Neural cell (in vitro differentiated cells): ENCODE measurements around the gene GJB2. TPM values are rescaled to one million over a fixed set of nuclear protein-coding genes. Genes with fewer than 3 reads are reported as not detected.

Experiments
- H2AFZ ChIP-seq: fragments of 200-600, 300-800 bp; sonication (generic), shearing (Covaris generic); 2 replicates; pipeline ENCODE4 v1.6.0; 2014; ENCODE audit warnings: low read depth, mild to moderate bottlenecking, antibody characterized with exemption, low read length, moderate library complexity
- H3F3A ChIP-seq: fragments of 200-600 bp; shearing (Covaris generic); 2 replicates; pipeline ENCODE4 v1.6.1; 2016; ENCODE audit warnings: mild to moderate bottlenecking, moderate library complexity, mixed read lengths, antibody characterized with exemption, low read length; ENCODE audit not compliant: insufficient read depth, poor library complexity, severe bottlenecking
- H3K27ac ChIP-seq: fragments of 200-600, 300-800 bp; sonication (generic), shearing (Covaris generic); 2 replicates; pipeline ENCODE4 v1.5.1; 2014; ENCODE audit warnings: mild to moderate bottlenecking, low read length, moderate library complexity
- H3K27me3 ChIP-seq: fragments of 300-800, 200-600 bp; sonication (generic), shearing (Covaris generic); 2 replicates; pipeline ENCODE4 v1.6.0; 2014; ENCODE audit warnings: mild to moderate bottlenecking, low read depth, low read length, moderate library complexity; ENCODE audit not compliant: insufficient read depth
- H3K36me3 ChIP-seq: fragments of 300-800, 200-600 bp; sonication (generic), shearing (Covaris generic); 2 replicates; pipeline ENCODE4 v1.5.1; 2014; ENCODE audit warnings: mild to moderate bottlenecking, antibody characterized with exemption, low read length, moderate library complexity; ENCODE audit not compliant: insufficient read depth
- H3K4me2 ChIP-seq: fragments of 300-800, 200-600 bp; sonication (generic), shearing (Covaris generic); 2 replicates; pipeline ENCODE4 v1.6.0; 2014; ENCODE audit warnings: mild to moderate bottlenecking, low read length
- H3K4me3 ChIP-seq: fragments of 300-800, 200-600 bp; sonication (generic), shearing (Covaris generic); 2 replicates; pipeline ENCODE4 v1.5.1; 2014; ENCODE audit warnings: mild to moderate bottlenecking, low read length, moderate library complexity
- H3K79me2 ChIP-seq: fragments of 200-600 bp; shearing (Covaris generic); replicated peaks from 2 replicates; pipeline ENCODE4 v1.6.0; 2014; ENCODE audit warnings: mild to moderate bottlenecking, low read length, moderate library complexity; ENCODE audit not compliant: insufficient read depth
- H3K9ac ChIP-seq: fragments of 300-800, 200-600 bp; sonication (generic), shearing (Covaris generic); 2 replicates; pipeline ENCODE4 v1.6.1; 2016; ENCODE audit warnings: mild to moderate bottlenecking, low read length, mixed read lengths
- H3K9me2 ChIP-seq: fragments of 200-600 bp; shearing (Covaris generic); 2 replicates; pipeline ENCODE4 v1.6.1; 2016; ENCODE audit warnings: mild to moderate bottlenecking, low read length, mixed read lengths; ENCODE audit not compliant: insufficient read depth
- H3K9me3 ChIP-seq: fragments of 200-600, 300-800 bp; sonication (generic), shearing (Covaris generic); 2 replicates; pipeline ENCODE4 v1.6.1; 2016; ENCODE audit warnings: mild to moderate bottlenecking, mixed run types, low read length, moderate library complexity, mixed read lengths
- H4K20me1 ChIP-seq: fragments of 200-600 bp; shearing (Covaris generic); 2 replicates; pipeline ENCODE4 v1.6.1; 2016; ENCODE audit warnings: mild to moderate bottlenecking, mixed run types; ENCODE audit not compliant: insufficient read depth
- EP300 ChIP-seq: fragments of 450-650 bp; conservative IDR thresholded peaks from 2 replicates; pipeline ENCODE4 v1.6.1; 2014; ENCODE audit warnings: antibody characterized with exemption, mild to moderate bottlenecking, moderate library complexity; ENCODE audit not compliant: poor library complexity, severe bottlenecking
- EZH2 ChIP-seq: fragments of 200-600, 300-800 bp; shearing (Covaris generic), sonication (generic); IDR thresholded peaks from 2 replicates; pipeline ENCODE4 v1.6.1; 2014; ENCODE audit warnings: antibody characterized with exemption, low read length, borderline replicate concordance, mild to moderate bottlenecking; ENCODE audit not compliant: insufficient read depth, poor library complexity, severe bottlenecking
- MXI1 ChIP-seq: fragments of 450-650 bp; conservative IDR thresholded peaks from 2 replicates; pipeline ENCODE4 v1.6.1; 2014; ENCODE audit warnings: antibody characterized with exemption, mild to moderate bottlenecking; ENCODE audit not compliant: poor library complexity, severe bottlenecking
- POLR2AphosphoS5 ChIP-seq: IDR thresholded peaks from 2 replicates; pipeline ENCODE4 v1.6.1; 2012
- RAD21 ChIP-seq: fragments of 450-650 bp; conservative IDR thresholded peaks from 2 replicates; pipeline ENCODE4 v1.6.1; 2014; ENCODE audit warnings: antibody characterized with exemption, mild to moderate bottlenecking, moderate library complexity
- REST ChIP-seq: IDR thresholded peaks from 2 replicates; pipeline ENCODE4 v1.6.1; 2012; ENCODE audit warnings: borderline replicate concordance
- SMC3 ChIP-seq: fragments of 450-650 bp; conservative IDR thresholded peaks from 2 replicates; pipeline ENCODE4 v1.6.1; 2014; ENCODE audit warnings: antibody characterized with exemption, mild to moderate bottlenecking, moderate library complexity; ENCODE audit not compliant: poor library complexity
- TAF1 ChIP-seq: IDR thresholded peaks from 2 replicates; pipeline ENCODE4 v1.6.1; 2012; ENCODE audit warnings: low read depth
- polyA plus RNA-seq: library from polyadenylated mRNA; depleted of rRNA; stranded (reverse); fragments of >200 nt; gene quantifications from 2 replicates; pipeline ENCODE4 v1.2.3, GENCODE V29; 2014
- TF ChIP-seq, protein P1 (sequence below): fragments of 450-650 bp; IDR thresholded peaks from 2 replicates; pipeline ENCODE4 v1.5.1; 2014; ENCODE audit warnings: antibody characterized with exemption, mild to moderate bottlenecking, moderate library complexity; ENCODE audit not compliant: poor library complexity, severe bottlenecking

GJB2 gene
- polyA plus RNA-seq, 1 donor from 2014 or later: not detected

DNA sequence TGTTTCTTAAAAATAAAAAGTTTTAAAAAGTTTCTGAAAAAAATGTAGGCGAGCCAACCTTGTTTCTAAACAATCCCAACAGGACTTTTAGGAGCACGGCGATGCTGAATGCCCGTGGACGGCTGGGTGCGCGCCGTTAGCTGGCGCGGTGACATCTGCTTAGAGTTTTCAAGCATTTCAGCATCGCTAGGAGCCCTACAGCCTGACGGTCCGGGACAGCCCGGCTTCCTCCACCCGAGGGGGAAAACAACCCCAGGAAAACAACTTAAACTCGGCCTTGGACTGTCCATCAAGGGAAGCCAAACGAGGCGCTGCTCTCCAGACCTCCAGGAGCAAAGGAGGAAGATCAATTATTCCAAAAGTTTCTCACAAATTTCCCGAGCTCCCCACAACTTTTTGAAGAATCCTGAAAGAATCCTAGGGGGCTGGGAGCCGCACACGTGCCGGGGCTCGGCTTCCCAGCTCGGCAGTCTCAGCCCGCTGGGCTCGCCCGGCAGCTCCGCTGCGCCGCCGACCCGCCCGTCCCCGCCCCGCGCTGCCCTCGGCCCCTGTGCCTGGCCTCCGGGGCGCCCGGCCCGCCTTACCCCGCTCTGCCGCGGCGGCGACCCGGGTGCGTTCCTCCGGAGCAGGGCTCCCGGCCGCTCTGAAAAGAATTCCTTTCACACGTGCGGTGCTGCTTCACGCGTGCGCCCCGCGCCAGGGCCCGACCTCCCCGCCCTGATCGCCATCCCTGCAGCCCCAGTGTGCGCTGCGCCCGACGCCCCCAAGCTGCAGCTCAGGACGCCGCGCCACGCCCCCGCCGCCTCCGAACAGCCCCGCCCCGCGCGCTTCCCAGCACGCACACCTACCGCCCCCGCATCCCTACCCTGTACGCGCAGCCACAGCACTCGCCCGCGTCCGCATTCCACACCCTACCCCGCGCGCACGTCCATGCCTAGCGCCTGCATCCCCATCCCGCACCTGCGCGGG, 32.1 kb downstream of the GJB2 start, which contains the start of gene GJA3:
GJA3 (minus strand) TSS at position 747 of the 969 bp plus-strand sequence. CDS start 17,764 bp downstream, outside the sequence.
- H3K79me2 ChIP-seq: no peaks in the 10 kb centered on the region
- no peak within 1 kb of the TSS for H3K9ac ChIP-seq
- no peaks in the 10 kb centered on the region for H4K20me1 ChIP-seq
- peak within 1 kb of the TSS; percentile 65 for H3K4me3 ChIP-seq
- no peak within 1 kb of the TSS for H3K27ac ChIP-seq
- H2AFZ ChIP-seq: no peak within 1 kb of the TSS
- no peaks in the 10 kb centered on the region for H3K9me2 ChIP-seq
- peak within 1 kb of the TSS; percentile 44 for H3K4me2 ChIP-seq
- H3F3A ChIP-seq: no peaks in the 10 kb centered on the region
- peaks cover 76% of the 10 kb centered on the region for H3K27me3 ChIP-seq
- H3K36me3 ChIP-seq: no peaks in the 10 kb centered on the region
- TF ChIP-seq EZH2 (peak; percentile 81), POLR2AphosphoS5 (no peak), MXI1 (peak; percentile 58), TAF1 (no peak)
- TF ChIP-seq, protein P1, sequence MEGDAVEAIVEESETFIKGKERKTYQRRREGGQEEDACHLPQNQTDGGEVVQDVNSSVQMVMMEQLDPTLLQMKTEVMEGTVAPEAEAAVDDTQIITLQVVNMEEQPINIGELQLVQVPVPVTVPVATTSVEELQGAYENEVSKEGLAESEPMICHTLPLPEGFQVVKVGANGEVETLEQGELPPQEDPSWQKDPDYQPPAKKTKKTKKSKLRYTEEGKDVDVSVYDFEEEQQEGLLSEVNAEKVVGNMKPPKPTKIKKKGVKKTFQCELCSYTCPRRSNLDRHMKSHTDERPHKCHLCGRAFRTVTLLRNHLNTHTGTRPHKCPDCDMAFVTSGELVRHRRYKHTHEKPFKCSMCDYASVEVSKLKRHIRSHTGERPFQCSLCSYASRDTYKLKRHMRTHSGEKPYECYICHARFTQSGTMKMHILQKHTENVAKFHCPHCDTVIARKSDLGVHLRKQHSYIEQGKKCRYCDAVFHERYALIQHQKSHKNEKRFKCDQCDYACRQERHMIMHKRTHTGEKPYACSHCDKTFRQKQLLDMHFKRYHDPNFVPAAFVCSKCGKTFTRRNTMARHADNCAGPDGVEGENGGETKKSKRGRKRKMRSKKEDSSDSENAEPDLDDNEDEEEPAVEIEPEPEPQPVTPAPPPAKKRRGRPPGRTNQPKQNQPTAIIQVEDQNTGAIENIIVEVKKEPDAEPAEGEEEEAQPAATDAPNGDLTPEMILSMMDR: no peak
- no peaks in the 10 kb centered on the region for H3K9me3 ChIP-seq

GRCh38 chr13:20159646-20160305, 33.0 kb downstream of the GJB2 start:
- peak overlapping the region; percentile 65 for H3K4me3 ChIP-seq

DNA sequence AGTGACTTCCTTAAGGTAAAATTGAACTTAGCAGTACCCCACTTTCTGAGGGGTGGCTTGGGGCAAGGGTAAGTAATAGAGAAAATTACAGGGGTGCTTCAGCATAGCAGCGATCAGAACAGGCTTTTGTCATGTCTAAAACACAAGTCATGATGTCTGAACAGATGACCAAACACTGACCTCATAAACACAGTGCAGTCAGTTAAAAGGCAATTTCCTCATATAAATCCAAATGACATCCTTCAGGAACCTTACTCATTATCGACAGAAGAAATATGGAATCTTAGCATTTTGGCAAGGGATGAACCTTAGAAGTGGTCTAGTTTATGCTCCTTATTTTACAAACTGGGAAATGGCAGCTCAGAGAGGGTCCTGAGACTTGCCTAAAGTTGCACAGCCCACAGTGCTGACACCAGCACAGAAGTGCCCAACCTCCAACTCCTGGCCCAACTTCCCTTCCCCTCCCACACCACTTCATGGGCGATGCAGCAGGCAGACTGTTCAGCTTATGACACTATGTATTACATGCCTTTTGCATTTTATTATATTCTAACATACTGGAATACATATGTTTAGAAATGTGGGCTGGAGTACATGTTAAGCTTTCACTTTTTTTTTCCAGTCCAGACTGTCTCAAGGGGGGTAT, 35.5 kb downstream of the GJB2 start:
- H3K9me2 ChIP-seq: no peaks in the 10 kb centered on the region
- no peak for TF ChIP-seq EP300
- TF ChIP-seq, protein P1: no peak
- no peak for TF ChIP-seq POLR2AphosphoS5
- no peak for TF ChIP-seq MXI1
- no peak for TF ChIP-seq TAF1
- no peak for TF ChIP-seq REST
- no peak for TF ChIP-seq SMC3
- no peak for TF ChIP-seq EZH2
- no peak for TF ChIP-seq RAD21
- no peaks in the 10 kb centered on the region for H3K9me3 ChIP-seq
- no peaks in the 10 kb centered on the region for H3K36me3 ChIP-seq
- H2AFZ ChIP-seq: no peak overlapping the region
- no peak overlapping the region for H3K9ac ChIP-seq
- peaks cover 59% of the 10 kb centered on the region for H3K27me3 ChIP-seq
- H3K27ac ChIP-seq: no peak overlapping the region
- H4K20me1 ChIP-seq: no peaks in the 10 kb centered on the region
- no peak overlapping the region for H3K4me3 ChIP-seq
- H3K79me2 ChIP-seq: no peaks in the 10 kb centered on the region
- no peak overlapping the region for H3K4me2 ChIP-seq
- H3F3A ChIP-seq: no peaks in the 10 kb centered on the region

More at GRCh38 chr13:20159646-20160305, 33.0 kb downstream of the GJB2 start:
- Histone ChIP-seq H3K9me3 (no peaks in the 10 kb centered on the region), H3K9me2 (no peaks in the 10 kb centered on the region), H3K79me2 (no peaks in the 10 kb centered on the region), H2AFZ (no peak overlapping the region), H3F3A (no peaks in the 10 kb centered on the region), H4K20me1 (no peaks in the 10 kb centered on the region), H3K27me3 (peaks cover 72% of the 10 kb centered on the region), H3K27ac (no peak overlapping the region), H3K4me2 (no peak overlapping the region), H3K9ac (no peak overlapping the region), H3K36me3 (no peaks in the 10 kb centered on the region)
- TF ChIP-seq POLR2AphosphoS5: peak; percentile 40
- TF ChIP-seq MXI1: no peak
- TF ChIP-seq TAF1: no peak
- no peak for TF ChIP-seq SMC3
